Measurements from ENCODE around the gene IL3. TPM values are rescaled to one million over a fixed set of nuclear protein-coding genes. Genes with fewer than 3 reads are reported as not detected.

IL3 gene
- total RNA-seq, 1 experiment from 2014 or later = not detected

DNA sequence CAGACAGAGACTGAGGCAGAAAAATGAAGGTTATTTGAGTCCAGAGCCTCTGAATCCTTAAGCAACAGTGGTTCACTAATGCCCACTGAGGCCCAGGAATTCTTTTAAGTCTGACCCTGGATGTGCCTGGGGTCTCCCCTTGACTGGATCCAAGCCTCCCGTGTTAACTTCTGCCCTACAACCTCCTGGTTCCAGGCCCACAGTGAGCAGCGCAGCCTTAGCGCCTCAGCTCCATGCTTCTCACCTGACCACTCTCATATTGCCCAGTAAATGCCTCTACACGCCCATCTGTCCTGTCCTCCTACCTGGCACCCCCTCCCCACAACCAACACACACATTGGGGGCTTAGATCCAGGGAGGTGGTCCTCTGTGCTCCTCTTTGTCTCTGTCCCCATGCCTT is 6.4 kb downstream of the IL3 start:
- ChIA-PET CTCF (interaction anchor here (1.3 kb wide), 1 partner anchor 171 kb away, joined by 3 read pairs; no protein-coding TSS in a partner anchor), POLR2A (no interaction called here)
- H3K36me3 Mint-ChIP-seq = no peaks in the 10 kb centered on the region
- ATAC-seq = no peak
- no peak for TF ChIP-seq FOXP1 (CRISPR knock-in tag; IDR thresholded peaks at IDR 0.05; ENCODE audit: borderline replicate concordance)
- TF ChIP-seq SP1 (CRISPR knock-in tag; conservative IDR thresholded peaks at IDR 0.05) = no peak
- no peak for TF ChIP-seq TCF7 (CRISPR knock-in tag; IDR thresholded peaks at IDR 0.05; ENCODE audit: low read depth)
- TF ChIP-seq NFATC4 (CRISPR knock-in tag; IDR thresholded peaks at IDR 0.05) = no peak
- TF ChIP-seq STAT6 (CRISPR knock-in tag; conservative IDR thresholded peaks at IDR 0.05; ENCODE audit: low read depth) = no peak
- TF ChIP-seq TEAD4 (CRISPR knock-in tag; IDR thresholded peaks at IDR 0.05) = no peak
- TF ChIP-seq NR2C2 (CRISPR knock-in tag; IDR thresholded peaks at IDR 0.05) = no peak
- TF ChIP-seq ZNF138 (CRISPR knock-in tag; conservative IDR thresholded peaks at IDR 0.05) = no peak
- TF ChIP-seq ZNF317 (CRISPR knock-in tag; IDR thresholded peaks at IDR 0.05; ENCODE audit: borderline replicate concordance, low read depth) = no peak
- TF ChIP-seq, protein P1, sequence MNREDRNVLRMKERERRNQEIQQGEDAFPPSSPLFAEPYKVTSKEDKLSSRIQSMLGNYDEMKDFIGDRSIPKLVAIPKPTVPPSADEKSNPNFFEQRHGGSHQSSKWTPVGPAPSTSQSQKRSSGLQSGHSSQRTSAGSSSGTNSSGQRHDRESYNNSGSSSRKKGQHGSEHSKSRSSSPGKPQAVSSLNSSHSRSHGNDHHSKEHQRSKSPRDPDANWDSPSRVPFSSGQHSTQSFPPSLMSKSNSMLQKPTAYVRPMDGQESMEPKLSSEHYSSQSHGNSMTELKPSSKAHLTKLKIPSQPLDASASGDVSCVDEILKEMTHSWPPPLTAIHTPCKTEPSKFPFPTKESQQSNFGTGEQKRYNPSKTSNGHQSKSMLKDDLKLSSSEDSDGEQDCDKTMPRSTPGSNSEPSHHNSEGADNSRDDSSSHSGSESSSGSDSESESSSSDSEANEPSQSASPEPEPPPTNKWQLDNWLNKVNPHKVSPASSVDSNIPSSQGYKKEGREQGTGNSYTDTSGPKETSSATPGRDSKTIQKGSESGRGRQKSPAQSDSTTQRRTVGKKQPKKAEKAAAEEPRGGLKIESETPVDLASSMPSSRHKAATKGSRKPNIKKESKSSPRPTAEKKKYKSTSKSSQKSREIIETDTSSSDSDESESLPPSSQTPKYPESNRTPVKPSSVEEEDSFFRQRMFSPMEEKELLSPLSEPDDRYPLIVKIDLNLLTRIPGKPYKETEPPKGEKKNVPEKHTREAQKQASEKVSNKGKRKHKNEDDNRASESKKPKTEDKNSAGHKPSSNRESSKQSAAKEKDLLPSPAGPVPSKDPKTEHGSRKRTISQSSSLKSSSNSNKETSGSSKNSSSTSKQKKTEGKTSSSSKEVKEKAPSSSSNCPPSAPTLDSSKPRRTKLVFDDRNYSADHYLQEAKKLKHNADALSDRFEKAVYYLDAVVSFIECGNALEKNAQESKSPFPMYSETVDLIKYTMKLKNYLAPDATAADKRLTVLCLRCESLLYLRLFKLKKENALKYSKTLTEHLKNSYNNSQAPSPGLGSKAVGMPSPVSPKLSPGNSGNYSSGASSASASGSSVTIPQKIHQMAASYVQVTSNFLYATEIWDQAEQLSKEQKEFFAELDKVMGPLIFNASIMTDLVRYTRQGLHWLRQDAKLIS (CRISPR knock-in tag; IDR thresholded peaks at IDR 0.05; ENCODE audit: borderline replicate concordance) = no peak
- TF ChIP-seq CREM (CRISPR knock-in tag; IDR thresholded peaks at IDR 0.05) = no peak
- TF ChIP-seq, protein P2, sequence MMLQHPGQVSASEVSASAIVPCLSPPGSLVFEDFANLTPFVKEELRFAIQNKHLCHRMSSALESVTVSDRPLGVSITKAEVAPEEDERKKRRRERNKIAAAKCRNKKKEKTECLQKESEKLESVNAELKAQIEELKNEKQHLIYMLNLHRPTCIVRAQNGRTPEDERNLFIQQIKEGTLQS (CRISPR knock-in tag; conservative IDR thresholded peaks at IDR 0.05) = no peak
- TF ChIP-seq, protein P3, sequence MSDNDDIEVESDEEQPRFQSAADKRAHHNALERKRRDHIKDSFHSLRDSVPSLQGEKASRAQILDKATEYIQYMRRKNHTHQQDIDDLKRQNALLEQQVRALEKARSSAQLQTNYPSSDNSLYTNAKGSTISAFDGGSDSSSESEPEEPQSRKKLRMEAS (CRISPR knock-in tag; IDR thresholded peaks at IDR 0.05) = no peak
- no peak for TF ChIP-seq NR3C1 (CRISPR knock-in tag; conservative IDR thresholded peaks at IDR 0.05; ENCODE audit: low read depth)
- TF ChIP-seq HMGA2 (CRISPR knock-in tag; IDR thresholded peaks at IDR 0.05) = no peak
- TF ChIP-seq ZNF532 (CRISPR knock-in tag; IDR thresholded peaks at IDR 0.05; ENCODE audit: borderline replicate concordance) = no peak
- no peak for TF ChIP-seq ZNF512 (CRISPR knock-in tag; IDR thresholded peaks at IDR 0.05; ENCODE audit: borderline replicate concordance)
- TF ChIP-seq, protein P4, sequence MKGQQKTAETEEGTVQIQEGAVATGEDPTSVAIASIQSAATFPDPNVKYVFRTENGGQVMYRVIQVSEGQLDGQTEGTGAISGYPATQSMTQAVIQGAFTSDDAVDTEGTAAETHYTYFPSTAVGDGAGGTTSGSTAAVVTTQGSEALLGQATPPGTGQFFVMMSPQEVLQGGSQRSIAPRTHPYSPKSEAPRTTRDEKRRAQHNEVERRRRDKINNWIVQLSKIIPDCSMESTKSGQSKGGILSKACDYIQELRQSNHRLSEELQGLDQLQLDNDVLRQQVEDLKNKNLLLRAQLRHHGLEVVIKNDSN (CRISPR knock-in tag; IDR thresholded peaks at IDR 0.05) = no peak
- H3K4me3 Mint-ChIP-seq = no peak overlapping the region
- peaks cover 2% of the 10 kb centered on the region; the same call in 1 of the 2 replicates for H3K4me1 Mint-ChIP-seq
- no peaks in the 10 kb centered on the region for H3K9me3 Mint-ChIP-seq
- no peaks in the 10 kb centered on the region for H3K27me3 Mint-ChIP-seq (ENCODE audit: low read depth)
- H3K27ac Mint-ChIP-seq = no peak overlapping the region
- no peak for DNase-seq (ENCODE audit: low spot score)

All from WTC11 (cell line).